Esophagus squamous epithelium (tissue), 4 donors: ENCODE results near the gene ANO2.

ENCODE experiments used
- CTCF ChIP-seq, 6 experiments: fragments of 450-650 bp in 4 of 6; fragments of 200-600 bp in 2 of 6; sonication (generic) in 2 of 6; IDR thresholded peaks; one replicate each; pipeline ENCODE4 v1.5.1; 2016 to 2019; ENCODE audit warnings: antibody characterized with exemption in 6 of 6, mild to moderate bottlenecking in 4 of 6, moderate library complexity in 4 of 6
- POLR2A ChIP-seq, 4 donors: fragments of 450-650 bp; IDR thresholded peaks; one replicate each; pipeline ENCODE4 v1.6.1; 2017; ENCODE audit warnings: antibody characterized with exemption in 4 of 4, mild to moderate bottlenecking in 4 of 4, moderate library complexity in 3 of 4

- TF ChIP-seq CTCF (IDR thresholded peaks at IDR 0.05) = no peak
- TF ChIP-seq POLR2A (IDR thresholded peaks at IDR 0.05) = no peak
Observed at GRCh38 chr12:5809586-5809985, 135.5 kb downstream of the ANO2 start.
